LoVo (cell line): ENCODE results near the gene EEFSEC.

Experiments used
- DNase-seq: peaks from one replicate; pipeline ENCODE4 v3.0.0-alpha.2; 2016; ENCODE audit warnings: low spot score

Gene EEFSEC

GRCh38 chr3:128449111-128449638 is 295.9 kb downstream of the EEFSEC start:
- DNase-seq: no peak

GRCh38 chr3:128452120-128452519 is 298.8 kb downstream of the EEFSEC start:
- no peak for DNase-seq

- no peak for DNase-seq
These were observed 299.5 kb downstream of the EEFSEC start for GRCh38 chr3:128452678-128453275.

DNA sequence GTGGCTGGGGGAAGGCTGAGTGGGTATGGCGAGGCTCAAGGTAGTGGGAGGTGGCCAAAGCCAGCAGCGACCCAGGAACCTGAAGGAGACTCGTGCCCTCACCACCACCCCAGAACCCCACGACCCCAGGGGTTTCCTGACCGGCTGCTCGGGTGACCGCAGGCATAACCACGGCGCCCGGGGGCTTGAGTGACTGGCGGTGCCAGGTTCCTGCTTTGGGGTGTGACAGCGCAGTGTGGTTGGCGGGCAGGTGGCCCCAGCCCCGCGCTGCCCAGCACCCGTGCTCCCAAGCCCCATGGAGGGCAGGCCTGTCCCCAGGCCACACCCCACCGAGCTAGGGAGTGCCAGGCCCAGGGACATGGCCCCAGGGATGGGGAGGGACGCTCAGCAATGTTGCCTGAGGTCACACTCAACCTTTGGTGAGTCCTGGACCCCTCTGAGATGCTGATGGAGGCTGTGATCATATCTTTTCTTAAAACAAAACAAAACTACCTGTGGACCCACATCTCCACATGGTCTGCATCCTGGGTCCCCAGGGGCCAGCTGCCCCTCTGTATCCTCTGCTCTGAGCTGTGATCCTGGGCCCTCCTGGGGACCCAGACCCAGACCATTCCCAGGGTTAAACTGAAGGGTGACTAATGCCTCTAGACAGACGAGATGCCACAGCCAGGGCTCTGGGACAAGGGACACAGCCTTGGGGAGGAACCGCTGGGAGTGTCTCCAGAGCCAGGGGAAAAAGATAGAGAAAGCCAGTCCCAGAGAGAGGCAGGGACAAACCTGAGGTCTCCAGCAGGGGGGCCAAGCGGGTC is 300.4 kb downstream of the EEFSEC start:
- DNase-seq: no peak

- DNase-seq: no peak
These were observed 301.0 kb downstream of the EEFSEC start for GRCh38 chr3:128454310-128454618.

GRCh38 chr3:128455116-128455515 is 301.8 kb downstream of the EEFSEC start:
- no peak for DNase-seq

- DNase-seq: no peak
These were observed 302.8 kb downstream of the EEFSEC start for GRCh38 chr3:128455786-128456748.

- no peak for DNase-seq
These were observed 303.8 kb downstream of the EEFSEC start for GRCh38 chr3:128456776-128457715.

DNA sequence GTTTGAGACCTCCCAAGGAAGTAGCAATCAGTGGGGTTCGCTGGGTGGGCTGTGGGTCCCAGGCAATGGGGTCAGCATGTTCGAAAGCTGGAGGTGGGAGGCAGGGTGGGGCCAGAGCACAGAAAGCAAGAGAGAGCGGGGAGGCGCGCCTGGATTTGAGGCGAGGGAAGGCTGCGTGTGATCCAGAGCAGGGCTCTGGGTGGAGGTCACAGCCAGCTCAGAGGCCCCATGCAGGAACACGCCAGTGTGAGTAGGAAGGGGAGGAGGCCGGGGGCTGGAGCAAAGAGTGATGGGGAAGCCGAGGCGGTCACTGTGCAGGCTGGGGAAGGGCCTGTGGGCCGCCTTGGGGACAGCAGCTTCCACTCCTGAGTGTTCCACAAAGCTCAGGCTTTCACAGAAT is 304.7 kb downstream of the EEFSEC start:
- DNase-seq: no peak
